Left lung (tissue), 10 donors: ENCODE measurements around the gene ILDR2. TPM values are rescaled to one million over a fixed set of nuclear protein-coding genes. Genes with fewer than 3 reads are reported as not detected.

Experiments used
- ATAC-seq: fragments of 200-7000 bp; cut with Tn5 transposase; one replicate; pipeline ENCODE4 v1.9.1; 2020; ENCODE audit warnings: moderate library complexity
- DNase-seq, 4 donors: peaks; one replicate each; pipeline ENCODE4 v3.0.0-alpha.2; 2013 to 2020
- H3K27ac ChIP-seq, 2 donors: fragments of 200-600 bp; sonication (generic) in 1 of 2; one replicate each; pipeline versions ENCODE4 v1.5.0 to v1.8.0; 2020 to 2021
- H3K27me3 ChIP-seq, 2 donors: fragments of 200-600 bp; sonication (generic) in 1 of 2; one replicate each; pipeline versions ENCODE4 v1.5.0 to v1.8.0; 2020 to 2021
- H3K36me3 ChIP-seq, 2 donors: fragments of 200-600 bp; sonication (generic) in 1 of 2; one replicate each; pipeline versions ENCODE4 v1.5.0 to v1.8.0; 2020 to 2021
- H3K4me1 ChIP-seq, 2 donors: fragments of 200-600 bp; one replicate each; pipeline ENCODE4 v1.8.0; 2021
- H3K4me3 ChIP-seq, 2 donors: fragments of 200-600 bp; sonication (generic) in 1 of 2; one replicate each; pipeline versions ENCODE4 v1.5.0 to v1.8.0; 2020 to 2021; ENCODE audit warnings: mild to moderate bottlenecking in 1 of 2
- H3K9me3 ChIP-seq, 2 donors: fragments of 200-600 bp; sonication (generic) in 1 of 2; one replicate each; pipeline versions ENCODE4 v1.5.0 to v1.8.0; 2020 to 2021
- intact Hi-C, 2 donors: fragments of 100-400 bp; cut with DNase I; formaldehyde crosslinking; loops; one replicate each; pipeline versions ENCODE4 v1.11.2 to v1.14.2; 2022
- polyA plus RNA-seq, 6 donors: library from polyadenylated mRNA; unstranded; fragments of 120-200 nt; gene quantifications; one replicate each; pipeline ENCODE4 v1.2.1, GENCODE V29; 2013; ENCODE audit not compliant: insufficient read length in 6 of 6
- total RNA-seq, 2 donors: library from RNA; stranded (reverse); fragmentation: NEBNext Ultra II Directional; extraction: Animal tissue kit (Norgen Biotek cat#: 25700); gene quantifications; one replicate each; pipeline ENCODE4 v1.2.1, GENCODE V29; 2021
- TF ChIP-seq, protein P1 (sequence below), 2 donors: fragments of 200-600 bp; sonication (generic) in 1 of 2; IDR thresholded peaks; one replicate each; pipeline versions ENCODE4 v1.5.0 to v1.8.0; 2021; ENCODE audit warnings: antibody characterized with exemption in 2 of 2
- donor health status: DM: no; HTN: yes; CAD: no.
- donor health status: DM: no; HTN: no; CAD: no.

Gene ILDR2
- total and polyA plus RNA-seq, 8 donors, result 0.36 to 2.1 (median 0.64) TPM

DNA sequence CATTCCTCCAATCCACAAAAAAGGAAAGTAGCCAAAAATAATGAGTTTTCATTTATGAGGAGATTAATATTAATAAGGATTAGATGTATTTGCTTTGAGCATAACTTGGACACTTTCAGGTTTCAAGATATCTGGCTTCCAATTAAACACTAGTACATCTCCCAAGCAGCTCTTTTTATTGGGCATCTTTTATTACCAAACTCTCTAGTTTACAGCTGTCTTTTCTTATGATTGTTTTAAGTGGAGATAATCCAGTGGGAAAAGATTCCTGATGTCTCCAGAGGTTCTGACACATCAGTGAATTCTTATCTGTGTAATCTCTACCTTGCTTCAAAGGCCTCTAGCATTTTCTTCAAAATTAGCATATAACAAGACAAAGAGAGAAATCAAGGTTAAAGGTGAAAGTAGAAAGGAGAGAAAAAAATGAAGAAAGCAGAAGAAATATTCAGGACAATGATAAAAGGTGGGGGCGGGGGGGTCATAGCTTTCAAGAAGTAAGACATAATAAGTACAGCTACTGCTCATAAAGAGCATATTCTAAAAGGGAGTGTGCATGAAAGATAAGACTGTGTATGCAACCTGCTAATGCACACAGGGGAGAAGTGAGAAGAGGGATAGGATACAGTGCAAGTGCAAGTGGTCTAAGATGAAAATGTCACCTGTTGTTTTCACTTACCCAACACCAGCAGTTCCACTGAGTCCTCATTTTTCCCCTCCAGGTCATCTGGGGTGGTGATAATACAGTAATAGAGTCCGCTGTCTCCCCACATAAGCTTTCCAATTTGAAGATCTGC is 19.1 kb downstream of the ILDR2 start:
- ATAC-seq (no peak), DNase-seq (no peak)
- Histone ChIP-seq H3K4me3 (no peak overlapping the region), H3K27me3 (no peaks in the 10 kb centered on the region), H3K36me3 (no peaks in the 10 kb centered on the region), H3K27ac (no peak overlapping the region), H3K4me1 (peaks cover 0 to 3% of the 10 kb centered on the region in 2 donors), H3K9me3 (no peaks in the 10 kb centered on the region)
- TF ChIP-seq, protein P1, sequence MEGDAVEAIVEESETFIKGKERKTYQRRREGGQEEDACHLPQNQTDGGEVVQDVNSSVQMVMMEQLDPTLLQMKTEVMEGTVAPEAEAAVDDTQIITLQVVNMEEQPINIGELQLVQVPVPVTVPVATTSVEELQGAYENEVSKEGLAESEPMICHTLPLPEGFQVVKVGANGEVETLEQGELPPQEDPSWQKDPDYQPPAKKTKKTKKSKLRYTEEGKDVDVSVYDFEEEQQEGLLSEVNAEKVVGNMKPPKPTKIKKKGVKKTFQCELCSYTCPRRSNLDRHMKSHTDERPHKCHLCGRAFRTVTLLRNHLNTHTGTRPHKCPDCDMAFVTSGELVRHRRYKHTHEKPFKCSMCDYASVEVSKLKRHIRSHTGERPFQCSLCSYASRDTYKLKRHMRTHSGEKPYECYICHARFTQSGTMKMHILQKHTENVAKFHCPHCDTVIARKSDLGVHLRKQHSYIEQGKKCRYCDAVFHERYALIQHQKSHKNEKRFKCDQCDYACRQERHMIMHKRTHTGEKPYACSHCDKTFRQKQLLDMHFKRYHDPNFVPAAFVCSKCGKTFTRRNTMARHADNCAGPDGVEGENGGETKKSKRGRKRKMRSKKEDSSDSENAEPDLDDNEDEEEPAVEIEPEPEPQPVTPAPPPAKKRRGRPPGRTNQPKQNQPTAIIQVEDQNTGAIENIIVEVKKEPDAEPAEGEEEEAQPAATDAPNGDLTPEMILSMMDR (IDR thresholded peaks at IDR 0.05), result no peak
- intact Hi-C loops, result no loop called here

DNA sequence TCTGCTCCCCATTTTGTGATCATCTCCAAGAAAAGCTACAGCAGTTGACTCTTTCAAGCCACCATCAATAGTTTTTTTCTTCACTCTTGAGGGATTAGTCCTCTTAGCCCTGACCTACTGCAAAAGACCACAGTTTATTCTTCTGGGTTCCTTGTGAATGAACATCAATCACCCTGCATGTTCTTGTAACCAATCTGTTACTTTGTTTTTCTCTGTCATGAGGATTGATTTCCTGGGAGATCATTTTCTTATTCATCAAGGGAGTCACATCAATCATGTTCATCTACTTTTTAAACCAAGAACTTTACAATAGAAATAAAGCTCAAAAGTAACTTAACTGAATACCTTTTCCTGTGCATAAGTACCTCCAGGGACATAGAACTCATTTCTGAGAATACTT is 21.8 kb downstream of the ILDR2 start:
- ATAC-seq (no peak), DNase-seq (no peak)
- Histone ChIP-seq H3K36me3 (no peaks in the 10 kb centered on the region), H3K4me1 (peaks cover 0 to 3% of the 10 kb centered on the region in 2 donors), H3K27ac (no peak overlapping the region), H3K4me3 (no peak overlapping the region), H3K9me3 (no peaks in the 10 kb centered on the region), H3K27me3 (peaks cover 0 to 4% of the 10 kb centered on the region in 2 donors)
- intact Hi-C loops, result no loop called here
- TF ChIP-seq, protein P1 (IDR thresholded peaks at IDR 0.05), result no peak

DNA sequence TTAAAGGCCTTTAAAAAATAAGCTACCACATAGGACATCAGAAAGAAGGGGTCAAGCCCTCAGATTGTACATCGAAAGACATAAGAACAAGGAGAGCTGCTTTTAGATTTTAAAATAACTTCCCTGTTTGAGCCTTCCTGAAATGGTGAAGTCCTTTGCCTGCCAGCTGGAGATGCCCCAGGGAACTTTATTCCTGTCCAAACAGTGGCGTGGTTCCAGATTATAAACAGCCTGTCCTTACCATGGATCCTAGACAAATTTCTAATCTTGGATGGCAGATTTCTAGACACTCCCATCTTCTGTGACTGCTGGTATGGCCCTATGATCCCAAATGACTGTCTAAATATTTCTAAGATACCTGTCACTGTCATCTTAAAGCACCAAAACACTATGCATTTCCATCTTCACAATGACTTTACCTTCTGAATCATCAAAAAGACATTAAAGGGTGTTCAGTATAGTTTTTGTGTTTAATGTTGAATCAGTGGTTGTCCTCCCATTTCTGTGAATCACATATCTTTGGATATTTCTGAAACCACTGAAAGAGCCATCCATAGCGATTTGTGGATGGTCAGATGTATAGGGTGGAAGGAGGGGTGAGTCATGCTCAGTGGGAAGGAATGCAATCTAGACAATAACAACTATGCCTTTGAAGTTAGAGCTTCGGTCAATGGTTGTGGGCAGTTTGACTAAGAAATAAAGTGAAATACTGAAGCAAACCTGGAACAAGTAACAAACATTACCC is 23.2 kb downstream of the ILDR2 start:
- peaks cover 2 to 3% of the 10 kb centered on the region in 2 donors for H3K4me1 ChIP-seq
- no peaks in the 10 kb centered on the region for H3K9me3 ChIP-seq
- no peak overlapping the region for H3K4me3 ChIP-seq
- H3K27ac ChIP-seq, result no peak overlapping the region
- TF ChIP-seq, protein P1 (IDR thresholded peaks at IDR 0.05), result no peak
- no peaks in the 10 kb centered on the region for H3K36me3 ChIP-seq
- peaks cover 0 to 17% of the 10 kb centered on the region in 2 donors for H3K27me3 ChIP-seq
- intact Hi-C loops, result no loop called here
- ATAC-seq, result no peak
- no peak for DNase-seq

DNA sequence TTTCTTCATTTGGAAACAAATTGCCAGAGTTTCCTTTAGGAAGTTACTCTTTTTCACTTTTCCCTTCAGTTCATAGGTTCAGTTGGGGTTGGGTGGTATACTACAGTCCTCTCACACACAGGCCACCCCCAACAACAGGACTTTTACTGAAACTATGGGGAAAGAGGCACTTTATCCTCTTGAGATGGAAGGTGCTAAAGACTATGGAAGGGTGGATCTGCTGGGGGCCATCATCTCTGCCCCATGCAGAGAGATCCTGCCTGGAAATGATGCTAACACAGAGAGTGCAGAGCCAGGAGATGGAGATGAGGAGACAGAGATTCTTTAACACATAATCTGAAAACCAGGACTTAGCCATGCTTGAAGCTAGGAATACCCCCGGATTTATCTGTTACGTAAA is 24.3 kb downstream of the ILDR2 start:
- Histone ChIP-seq H3K27ac (no peak overlapping the region), H3K36me3 (no peaks in the 10 kb centered on the region), H3K9me3 (no peaks in the 10 kb centered on the region), H3K4me3 (no peak overlapping the region), H3K27me3 (peaks cover 0 to 26% of the 10 kb centered on the region in 2 donors), H3K4me1 (peaks cover 2 to 3% of the 10 kb centered on the region in 2 donors)
- intact Hi-C loops, result no loop called here
- TF ChIP-seq, protein P1 (IDR thresholded peaks at IDR 0.05), result no peak
- DNase-seq (no peak), ATAC-seq (no peak)

DNA sequence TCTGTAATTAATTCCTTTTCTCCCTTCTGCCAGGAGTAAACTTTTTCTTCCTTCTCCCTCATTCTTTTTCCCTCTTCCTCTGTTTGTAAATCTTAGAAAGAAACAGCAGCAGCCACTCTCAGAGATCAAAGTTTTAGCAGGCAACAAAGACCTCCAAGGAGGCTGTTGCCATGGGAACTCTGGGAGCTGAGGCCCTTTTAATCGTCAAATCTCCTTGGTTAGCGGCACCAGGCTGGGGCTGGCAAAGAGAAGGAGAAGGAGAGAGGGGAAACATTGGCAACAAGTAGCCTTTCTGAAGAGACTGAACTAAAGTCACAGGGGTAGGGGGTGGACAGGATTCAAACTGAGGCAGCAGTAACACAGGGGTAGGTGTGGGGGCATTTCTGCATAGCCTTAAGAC is 25.2 kb downstream of the ILDR2 start:
- intact Hi-C loops, result no loop called here

More for the DNA sequence above, 25.2 kb downstream of the ILDR2 start:
- H3K36me3 ChIP-seq, result no peaks in the 10 kb centered on the region
- H3K27ac ChIP-seq, result no peak overlapping the region
- DNase-seq (no peak), ATAC-seq (no peak)
- H3K4me3 ChIP-seq, result no peak overlapping the region
- TF ChIP-seq, protein P1 (IDR thresholded peaks at IDR 0.05), result no peak
- H3K27me3 ChIP-seq, result peaks cover 0 to 26% of the 10 kb centered on the region in 2 donors
- peaks cover 2 to 3% of the 10 kb centered on the region in 2 donors for H3K4me1 ChIP-seq
- no peaks in the 10 kb centered on the region for H3K9me3 ChIP-seq
